HG03060 (cell line): ENCODE measurements around the gene ZFP82.

Experiments
- ATAC-seq: cut with Tn5 transposase; IDR thresholded peaks from one replicate; pipeline ENCODE4 v1.9.1; 2021; ENCODE audit warnings: low read depth, moderate number of reproducible peaks; ENCODE audit not compliant: unreplicated experiment

The ZFP82 gene

DNA sequence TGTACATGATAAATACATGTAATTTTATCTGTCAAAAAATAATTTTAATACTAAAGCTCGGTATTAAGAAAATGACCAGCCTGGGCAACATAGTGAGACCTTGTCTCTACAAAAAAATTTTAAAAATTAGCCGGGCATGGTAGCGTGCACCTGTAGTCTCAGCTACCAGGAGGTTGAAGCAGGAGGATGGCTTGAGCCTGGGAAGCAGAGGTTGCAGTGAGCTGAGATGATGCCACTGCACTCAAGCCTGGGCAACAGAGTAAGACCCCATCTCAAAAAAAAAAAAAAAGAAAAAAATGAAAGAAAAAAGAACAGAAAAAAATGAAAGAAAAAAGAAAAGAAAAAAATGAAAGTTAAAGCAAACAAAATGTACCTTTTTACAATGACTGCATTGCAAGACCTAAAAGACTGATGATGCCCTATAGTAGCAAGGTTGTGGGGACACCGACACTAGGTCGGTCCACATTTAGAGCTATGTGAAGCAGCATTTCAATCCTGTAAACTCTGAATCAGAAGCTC is 44.7 kb downstream of the ZFP82 start:
- no peak for ATAC-seq

DNA sequence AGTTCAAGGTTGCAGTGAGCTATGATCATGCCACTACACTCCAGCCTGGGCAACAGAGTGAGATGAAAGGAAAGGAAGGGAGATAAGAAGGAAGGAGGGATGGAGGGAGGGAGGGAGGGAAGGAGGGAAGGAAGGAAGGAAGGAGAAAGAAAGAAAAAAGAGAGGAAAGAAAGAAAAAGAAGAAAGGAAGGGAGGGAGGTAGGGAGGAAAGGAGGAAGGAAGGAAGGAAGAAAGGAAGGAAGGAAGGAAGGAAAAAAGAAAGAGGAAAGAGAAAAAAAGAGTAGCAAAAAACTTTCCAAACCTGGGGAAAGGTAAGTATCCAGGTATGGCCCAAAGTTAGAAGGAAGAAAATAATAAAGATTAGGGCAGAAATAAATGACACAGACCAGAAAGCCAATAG is 46.6 kb downstream of the ZFP82 start:
- no peak for ATAC-seq

DNA sequence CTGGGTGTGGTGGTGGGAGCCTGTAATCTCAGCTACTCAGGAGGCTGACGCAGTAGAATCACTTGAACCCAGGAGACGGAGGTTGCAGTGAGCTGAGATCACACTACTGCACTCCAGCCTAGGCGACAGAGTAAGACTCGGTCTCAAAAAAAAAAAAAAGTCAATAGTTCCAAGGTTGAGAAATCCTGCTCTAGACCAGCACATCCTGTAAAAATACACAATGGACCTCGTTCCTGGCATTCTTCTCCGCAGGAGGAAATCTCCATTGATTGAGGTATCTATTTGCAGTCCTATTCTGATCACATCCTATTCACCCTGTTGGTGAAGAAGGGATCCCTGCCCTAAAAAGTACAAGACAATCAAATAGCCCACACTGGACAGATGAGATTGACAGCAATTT is 54.6 kb downstream of the ZFP82 start:
- ATAC-seq = no peak
